ENCODE results near the gene MZT2B.

DNA sequence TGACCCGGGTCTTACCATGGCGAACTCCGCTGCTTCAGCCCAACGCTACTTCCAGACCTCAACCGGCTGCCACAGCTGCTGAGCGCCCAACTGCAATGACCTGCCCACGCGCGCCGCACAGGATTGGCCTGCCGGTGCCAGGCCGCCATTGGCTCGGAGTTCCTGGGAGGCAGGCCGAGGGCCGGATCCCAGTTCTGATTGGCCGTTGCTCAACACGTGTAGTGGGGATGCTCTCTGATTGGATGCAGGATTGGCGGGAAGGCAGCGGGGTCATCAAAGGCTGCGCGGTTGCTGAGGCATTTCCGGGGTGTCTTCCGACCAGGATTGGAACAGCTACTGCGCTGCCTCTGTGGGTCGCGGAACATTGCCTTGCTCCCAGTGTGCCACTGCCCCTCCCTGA is 16.3 kb downstream of the MZT2B start, which contains the start of gene TUBA3E:
- TF ChIP-seq, protein P1, sequence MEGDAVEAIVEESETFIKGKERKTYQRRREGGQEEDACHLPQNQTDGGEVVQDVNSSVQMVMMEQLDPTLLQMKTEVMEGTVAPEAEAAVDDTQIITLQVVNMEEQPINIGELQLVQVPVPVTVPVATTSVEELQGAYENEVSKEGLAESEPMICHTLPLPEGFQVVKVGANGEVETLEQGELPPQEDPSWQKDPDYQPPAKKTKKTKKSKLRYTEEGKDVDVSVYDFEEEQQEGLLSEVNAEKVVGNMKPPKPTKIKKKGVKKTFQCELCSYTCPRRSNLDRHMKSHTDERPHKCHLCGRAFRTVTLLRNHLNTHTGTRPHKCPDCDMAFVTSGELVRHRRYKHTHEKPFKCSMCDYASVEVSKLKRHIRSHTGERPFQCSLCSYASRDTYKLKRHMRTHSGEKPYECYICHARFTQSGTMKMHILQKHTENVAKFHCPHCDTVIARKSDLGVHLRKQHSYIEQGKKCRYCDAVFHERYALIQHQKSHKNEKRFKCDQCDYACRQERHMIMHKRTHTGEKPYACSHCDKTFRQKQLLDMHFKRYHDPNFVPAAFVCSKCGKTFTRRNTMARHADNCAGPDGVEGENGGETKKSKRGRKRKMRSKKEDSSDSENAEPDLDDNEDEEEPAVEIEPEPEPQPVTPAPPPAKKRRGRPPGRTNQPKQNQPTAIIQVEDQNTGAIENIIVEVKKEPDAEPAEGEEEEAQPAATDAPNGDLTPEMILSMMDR (conservative IDR thresholded peaks at IDR 0.05) = no peak
- TF ChIP-seq ZFX (IDR thresholded peaks at IDR 0.05) = no peak

All from C4-2B (cell line).